ENCODE measurements around the gene TSSK6.

DNA sequence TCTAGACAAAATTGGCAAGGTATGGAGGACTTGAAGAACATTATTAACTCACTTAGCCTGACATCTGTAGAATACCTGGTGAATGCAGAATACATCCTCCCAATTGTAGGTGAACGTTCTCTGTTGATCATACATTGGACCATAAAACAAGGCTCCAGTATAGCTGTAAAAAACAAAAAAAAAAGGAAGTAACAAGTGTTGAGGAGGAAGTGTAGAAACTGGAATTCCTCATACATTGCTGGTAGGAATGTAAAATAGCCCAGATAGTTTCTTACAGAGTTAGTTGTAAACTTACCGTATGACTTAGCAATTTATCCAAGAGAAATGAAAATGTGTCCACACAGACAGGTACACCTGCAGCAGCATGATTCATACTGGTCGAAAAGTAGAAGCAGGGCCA is 44.8 kb downstream of the TSSK6 start:
- TF ChIP-seq EZH2 (IDR thresholded peaks at IDR 0.05; ENCODE audit: borderline replicate concordance, low read length): no peak
- TF ChIP-seq, protein P1, sequence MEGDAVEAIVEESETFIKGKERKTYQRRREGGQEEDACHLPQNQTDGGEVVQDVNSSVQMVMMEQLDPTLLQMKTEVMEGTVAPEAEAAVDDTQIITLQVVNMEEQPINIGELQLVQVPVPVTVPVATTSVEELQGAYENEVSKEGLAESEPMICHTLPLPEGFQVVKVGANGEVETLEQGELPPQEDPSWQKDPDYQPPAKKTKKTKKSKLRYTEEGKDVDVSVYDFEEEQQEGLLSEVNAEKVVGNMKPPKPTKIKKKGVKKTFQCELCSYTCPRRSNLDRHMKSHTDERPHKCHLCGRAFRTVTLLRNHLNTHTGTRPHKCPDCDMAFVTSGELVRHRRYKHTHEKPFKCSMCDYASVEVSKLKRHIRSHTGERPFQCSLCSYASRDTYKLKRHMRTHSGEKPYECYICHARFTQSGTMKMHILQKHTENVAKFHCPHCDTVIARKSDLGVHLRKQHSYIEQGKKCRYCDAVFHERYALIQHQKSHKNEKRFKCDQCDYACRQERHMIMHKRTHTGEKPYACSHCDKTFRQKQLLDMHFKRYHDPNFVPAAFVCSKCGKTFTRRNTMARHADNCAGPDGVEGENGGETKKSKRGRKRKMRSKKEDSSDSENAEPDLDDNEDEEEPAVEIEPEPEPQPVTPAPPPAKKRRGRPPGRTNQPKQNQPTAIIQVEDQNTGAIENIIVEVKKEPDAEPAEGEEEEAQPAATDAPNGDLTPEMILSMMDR (conservative IDR thresholded peaks at IDR 0.05 in 1 of 2, IDR thresholded peaks at IDR 0.05 in 1 of 2; ENCODE audit: extremely low read depth in 1 of 2, insufficient read depth in 1 of 2, low read depth in 1 of 2, low read length in 2 of 2): no peak
